GM12878 (cell line): ENCODE data around the gene RERE. TPM values are rescaled to one million over a fixed set of nuclear protein-coding genes. Genes with fewer than 3 reads are reported as not detected.

Experiments used
- ATAC-seq: fragments of 200-7000 bp; cut with Tn5 transposase; 3 replicates; pipeline ENCODE4 v1.9.1; 2020; ENCODE audit warnings: mild to moderate bottlenecking, moderate library complexity
- BruUV-seq: library from RNA; stranded (reverse); fragments of 400-500 nt; replicated peaks from 2 replicates; lab custom pipeline; 2021; lab: Mats Ljungman, UMichigan
- CTCF ChIA-PET: fragments of 300-600 bp; sonication (Branson Sonifier 250); formaldehyde crosslinking; extraction: SDS; loops from one replicate; lab custom pipeline; 2021; ENCODE audit warnings: inconsistent platforms; lab: Yijun Ruan, JAX
- POLR2A ChIA-PET: fragments of 350-600 bp; formaldehyde crosslinking; extraction: SDS; loops from one replicate; lab custom pipeline; 2021; ENCODE audit warnings: inconsistent platforms; lab: Charles Lee
- RAD21 ChIA-PET: fragments of 300-600 bp; sonication (Branson Sonifier 250); formaldehyde crosslinking; loops from one replicate; lab custom pipeline; 2023; ENCODE audit warnings: antibody characterized with exemption; ENCODE audit not compliant: unreplicated experiment; lab: Charles Lee
- SMC1A ChIA-PET: fragments of 300-600 bp; sonication (Branson Sonifier 250); formaldehyde crosslinking; loops from one replicate; lab custom pipeline; 2023; ENCODE audit not compliant: unreplicated experiment, uncharacterized antibody; lab: Charles Lee
- DNase-seq: peaks from one replicate; pipeline ENCODE4 v3.0.0-alpha.2; 2011; ENCODE audit warnings: low read depth, low spot score
- FAIRE-seq: peaks from 3 replicates; lab custom pipeline; 2011; peaks lifted over from hg19 to GRCh38; lab: Jason Lieb, UNC
- H2AFZ ChIP-seq: 2 replicates; pipeline ENCODE4 v1.6.0; 2011; ENCODE audit warnings: low read depth, low read length, control low read depth; ENCODE audit not compliant: control insufficient read depth
- H3K27ac ChIP-seq: 2 replicates; pipeline ENCODE4 v1.5.1; 2011; ENCODE audit warnings: control low read depth; ENCODE audit not compliant: control insufficient read depth, insufficient read depth
- H3K27me3 ChIP-seq, 2 experiments: replicated peaks in 1 of 2; 2 replicates each; pipeline versions ENCODE4 v1.6.0 to v1.6.1; 2011; ENCODE audit warnings: low read length in 1 of 2; ENCODE audit not compliant: control insufficient read depth in 2 of 2, insufficient read depth in 2 of 2
- H3K36me3 ChIP-seq, 2 experiments: 2 replicates each; pipeline ENCODE4 v1.5.1; 2011; ENCODE audit warnings: low read length in 1 of 2; ENCODE audit not compliant: control insufficient read depth in 2 of 2, insufficient read depth in 2 of 2
- H3K4me1 ChIP-seq: 2 replicates; pipeline ENCODE4 v1.6.1; 2011; ENCODE audit warnings: mild to moderate bottlenecking, low read length, moderate library complexity, mixed read lengths; ENCODE audit not compliant: control insufficient read depth, insufficient read depth
- H3K4me2 ChIP-seq: 2 replicates; pipeline ENCODE4 v1.6.0; 2011; ENCODE audit warnings: control low read depth; ENCODE audit not compliant: control insufficient read depth, insufficient read depth
- H3K4me3 ChIP-seq: fragments of 200-600 bp; sonication (generic); 2 replicates; pipeline ENCODE4 v1.5.1; 2016
- H3K79me2 ChIP-seq: 2 replicates; pipeline ENCODE4 v1.6.0; 2011; ENCODE audit warnings: low read length; ENCODE audit not compliant: control insufficient read depth, insufficient read depth
- H3K9ac ChIP-seq: 2 replicates; pipeline ENCODE4 v1.8.0; 2011; ENCODE audit warnings: low read length, control low read depth, mixed read lengths; ENCODE audit not compliant: control insufficient read depth, insufficient read depth
- H3K9me3 ChIP-seq: replicated peaks from 3 replicates; pipeline ENCODE4 v1.5.1; 2011; ENCODE audit warnings: mild to moderate bottlenecking, low read length; ENCODE audit not compliant: control insufficient read depth, insufficient read depth
- H4K20me1 ChIP-seq: 2 replicates; pipeline ENCODE4 v1.6.0; 2011; ENCODE audit not compliant: control insufficient read depth, insufficient read depth
- BCL3 ChIP-seq: IDR thresholded peaks from 2 replicates; pipeline ENCODE4 v1.6.1; 2011; ENCODE audit warnings: borderline replicate concordance, low read depth, mild to moderate bottlenecking, moderate library complexity, low read length; ENCODE audit not compliant: insufficient read depth, poor library complexity, severe bottlenecking
- DPF2 ChIP-seq: fragments of 450-650 bp; IDR thresholded peaks from 2 replicates; pipeline ENCODE4 v1.6.1; 2017; ENCODE audit warnings: mild to moderate bottlenecking
- EP300 ChIP-seq, 2 experiments: fragments of 150-350 bp in 1 of 2; IDR thresholded peaks; 2 replicates each; pipeline ENCODE4 v1.6.1; 2011 to 2012; ENCODE audit warnings: low read depth in 2 of 2, low read length in 2 of 2, borderline replicate concordance in 1 of 2, improper control_type of control experiment in 1 of 2, inconsistent platforms in 1 of 2; ENCODE audit not compliant: control insufficient read depth in 1 of 2
- ESRRA ChIP-seq: IDR thresholded peaks from 2 replicates; pipeline ENCODE4 v1.6.1; 2012; ENCODE audit warnings: mild to moderate bottlenecking, low read length, improper control_type of control experiment
- NR2C2 ChIP-seq: IDR thresholded peaks from 2 replicates; pipeline ENCODE4 v1.6.1; 2011; ENCODE audit warnings: borderline replicate concordance, low read depth; ENCODE audit not compliant: control insufficient read depth, insufficient read length
- RUNX3 ChIP-seq: IDR thresholded peaks from 2 replicates; pipeline ENCODE4 v1.6.1; 2012; ENCODE audit warnings: low read length, inconsistent platforms
- WGBS: methylation state at CpG from one replicate; pipeline ENCODE4 v1.1.6; 2016; ENCODE audit warnings: low lambda C conversion rate; ENCODE audit not compliant: insufficient replicate concordance, insufficient coverage; ENCODE audit errors: missing lambda C conversion rate; 5-methylcytosine and 5-hydroxymethylcytosine counted together
- in situ Hi-C: fragments of 300-500 bp; cut with MboI; formaldehyde crosslinking; loops from 9 replicates; pipeline ENCODE4 v1.14.3; 2018; ENCODE audit warnings: mixed read lengths
- intact Hi-C: fragments of 100-400 bp; cut with micrococcal nuclease; formaldehyde crosslinking; loops from one replicate; pipeline ENCODE4 v1.14.2; 2022; ENCODE audit not compliant: unreplicated experiment
- polyA plus RNA-seq, 11 experiments: library from polyadenylated mRNA; depleted of rRNA in 4 of 11; unstranded in 6 of 11; stranded (reverse) in 5 of 11; fragments of >200 nt; fragmentation: Nextera tagmentation in 4 of 11; fragmentation: Illumina TruSeq in 1 of 11; extraction: Ambion mirVana in 4 of 11; extraction: Trizol in 1 of 11; gene quantifications; 1 replicate in 1 of 11; 2 replicates in 10 of 11; pipeline versions ENCODE4 v1.2.1 to v1.2.3, GENCODE V29; 2011 to 2016; ENCODE audit warnings: inconsistent platforms in 2 of 11, missing spikeins in 2 of 11, low read depth in 1 of 11
- total RNA-seq, 4 experiments: library from RNA; depleted of rRNA in 3 of 4; stranded (reverse); fragments of >200 nt in 3 of 4; fragmentation: Illumina TruSeq in 1 of 4; extraction: Trizol in 1 of 4; gene quantifications; 2 replicates each; pipeline versions ENCODE4 v1.2.1 to v1.2.3, GENCODE V29; 2013 to 2021

Gene RERE
- total and polyA plus RNA-seq, 10 of the 15 experiments (the other 5 are each of a cell fraction or from before 2014, with no cell fraction given) = 5.2 to 60.5 (median 20.2) TPM

- TF ChIP-seq BCL3 = no peak
These were observed 94.4 kb downstream of the RERE start (continued) for GRCh38 chr1:8723010-8723409.

- ATAC-seq (no peak), FAIRE-seq (no peak), DNase-seq (no peak)
- no peaks in the 10 kb centered on the region for H3K9me3 ChIP-seq
- H3K9ac ChIP-seq = no peak overlapping the region
- ChIA-PET CTCF (interaction anchor here (0.7 to 9.8 kb wide), 7 partner anchors 9 to 162 kb away, joined by 3 to 211 read pairs (median 9); no protein-coding TSS in a partner anchor), SMC1A (interaction anchor here (0.7 to 10.7 kb wide), 7 partner anchors 18 to 160 kb away, joined by 3 to 123 read pairs (median 3); no protein-coding TSS in a partner anchor), POLR2A (no interaction called here), RAD21 (interaction anchor here (1.0 to 2.8 kb wide), 3 partner anchors 15 to 127 kb away, joined by 3 to 14 read pairs (median 3); no protein-coding TSS in a partner anchor)
- H3K36me3 ChIP-seq = no peaks in the 10 kb centered on the region
- peaks cover 25% of the 10 kb centered on the region for H3K4me1 ChIP-seq
- in situ Hi-C loops = no loop called here
- intact Hi-C loops = loop anchor here (2.0 to 10.0 kb wide), 2 partner anchors 52 to 328 kb away; no protein-coding TSS in a partner anchor
- H3K79me2 ChIP-seq = peaks cover 8% of the 10 kb centered on the region
- 55% methylated on average over 3 of the region's 3 CpGs for WGBS
- no TSS peak for BruUV-seq
- H3K27ac ChIP-seq = no peak overlapping the region
- no peaks in the 10 kb centered on the region for H3K27me3 ChIP-seq
- H2AFZ ChIP-seq = no peak overlapping the region
- TF ChIP-seq EP300 (IDR thresholded peaks at IDR 0.05; ENCODE audit: borderline replicate concordance in 1 of 2, control insufficient read depth in 1 of 2, low read depth in 2 of 2, low read length in 2 of 2) (no peak), NR2C2 (no peak), RUNX3 (0 out of 2 replicates have a peak, but pooled peaks have one; percentile 17), DPF2 (no peak), ESRRA (no peak)
- no peak overlapping the region; the same call in 1 of the 2 replicates for H3K4me2 ChIP-seq
- H3K4me3 ChIP-seq = no peak overlapping the region
- no peaks in the 10 kb centered on the region for H4K20me1 ChIP-seq
These were observed 95.1 kb downstream of the RERE start for GRCh38 chr1:8722366-8722765.
